NCI-H2107 (cell line): ENCODE measurements around the gene RND2.

ENCODE experiments used
- DNase-seq: peaks from one replicate; lab custom pipeline; 2025; lab: John Stamatoyannopoulos, UW

The RND2 gene

DNA sequence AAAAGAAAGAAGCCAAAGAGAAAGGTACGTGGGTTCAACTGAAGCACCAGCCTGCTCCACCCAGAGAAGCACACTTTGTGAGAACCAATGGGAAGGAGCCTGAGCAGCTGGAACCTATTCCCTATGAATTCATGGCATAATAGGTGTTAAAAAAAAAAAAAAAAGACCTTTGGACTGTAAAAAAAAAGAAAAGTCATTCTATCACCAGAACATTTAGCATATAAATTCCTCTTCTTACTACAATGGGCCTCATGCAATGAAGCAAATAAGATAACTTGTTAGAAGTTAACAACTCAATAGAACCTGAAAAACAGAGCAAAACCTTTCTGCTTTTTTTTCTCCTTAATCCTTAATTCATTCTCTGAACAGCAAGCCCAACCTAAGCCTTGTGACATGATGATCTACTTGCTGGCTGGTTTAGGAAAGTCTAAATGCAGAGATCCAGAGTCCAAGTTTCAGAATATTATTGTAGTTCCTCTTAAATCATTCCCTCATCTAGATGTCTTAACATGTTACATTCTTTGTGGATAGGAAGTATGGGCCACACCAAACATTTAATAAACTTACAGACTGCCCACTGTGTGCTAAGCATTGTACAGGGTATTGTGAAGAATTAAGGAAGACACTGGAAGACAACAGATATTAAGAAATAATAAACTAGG lies 54.7 kb downstream of the RND2 start:
- no peak for DNase-seq
